NOMO-1 treated with dmso at 0.1 percent for 144 hours (cell line): ENCODE measurements around the gene RELT.
A peak's percentile ranks its signal among the peaks of the same experiment; 100 is the strongest.

ENCODE experiments used
- DNase-seq: peaks from one replicate; lab custom pipeline; 2025; ENCODE audit not compliant: unreplicated experiment; lab: John Stamatoyannopoulos, UW

The RELT gene

DNA sequence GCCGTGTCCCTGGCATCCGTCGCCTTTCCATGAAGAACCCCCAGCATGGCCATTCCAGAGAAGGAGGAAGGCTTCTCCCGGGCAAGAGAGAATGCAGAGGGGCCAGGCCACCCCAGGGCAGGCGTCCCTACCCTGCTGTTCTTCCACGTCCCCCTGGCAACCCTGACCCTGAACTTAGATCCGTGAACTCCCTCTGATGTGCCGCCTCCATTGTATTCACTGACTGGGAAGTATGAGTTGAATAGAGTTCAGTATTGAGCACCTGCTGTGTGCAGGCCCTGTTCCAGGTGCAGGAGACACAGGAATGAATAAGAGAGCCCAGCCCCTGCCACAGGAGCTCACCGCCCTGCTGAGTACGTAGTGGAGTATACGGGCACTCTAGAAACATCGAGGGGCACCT lies 29.1 kb upstream of the RELT start:
- DNase-seq = no peak

DNA sequence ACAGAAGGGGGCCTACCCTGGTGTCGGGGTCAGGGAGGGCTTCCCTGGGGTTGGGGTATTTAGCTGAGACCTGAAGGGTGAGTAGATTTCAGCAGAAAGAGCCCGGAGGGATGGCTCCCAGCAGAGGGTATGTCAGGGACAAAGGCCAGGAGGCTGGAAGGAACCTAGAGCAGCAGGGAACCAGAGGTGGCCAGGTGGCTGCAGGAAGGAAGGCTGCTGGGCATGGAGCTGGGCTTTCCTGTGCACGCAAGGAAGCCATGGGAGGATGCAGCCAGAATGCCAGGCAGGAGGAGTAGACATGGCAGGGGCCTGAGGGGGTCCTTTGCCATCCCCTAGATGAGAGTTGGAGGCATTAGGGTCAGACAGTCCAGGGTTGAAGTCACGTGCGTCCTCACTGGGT lies 27.4 kb upstream of the RELT start:
- no peak for DNase-seq

DNA sequence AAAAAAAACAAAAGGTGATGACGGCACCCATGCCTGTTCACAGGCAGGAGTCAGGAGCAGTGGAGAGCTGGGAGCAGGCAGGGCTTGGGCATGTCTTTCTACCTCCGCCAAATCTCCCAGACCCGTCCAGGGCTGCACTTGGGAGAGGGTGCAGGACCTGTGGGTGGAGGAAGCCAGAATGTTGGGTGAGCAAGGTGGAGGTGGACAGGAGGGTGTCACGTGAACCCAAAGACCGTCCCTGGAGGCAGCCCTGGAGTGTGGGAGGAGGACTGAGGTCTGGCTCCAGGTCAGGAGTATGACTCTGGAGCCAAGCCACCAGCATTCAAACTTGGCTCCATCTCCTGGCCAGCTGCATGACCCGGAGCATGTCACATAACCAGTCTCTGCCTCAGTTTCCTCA lies 26.6 kb upstream of the RELT start:
- no peak for DNase-seq

DNA sequence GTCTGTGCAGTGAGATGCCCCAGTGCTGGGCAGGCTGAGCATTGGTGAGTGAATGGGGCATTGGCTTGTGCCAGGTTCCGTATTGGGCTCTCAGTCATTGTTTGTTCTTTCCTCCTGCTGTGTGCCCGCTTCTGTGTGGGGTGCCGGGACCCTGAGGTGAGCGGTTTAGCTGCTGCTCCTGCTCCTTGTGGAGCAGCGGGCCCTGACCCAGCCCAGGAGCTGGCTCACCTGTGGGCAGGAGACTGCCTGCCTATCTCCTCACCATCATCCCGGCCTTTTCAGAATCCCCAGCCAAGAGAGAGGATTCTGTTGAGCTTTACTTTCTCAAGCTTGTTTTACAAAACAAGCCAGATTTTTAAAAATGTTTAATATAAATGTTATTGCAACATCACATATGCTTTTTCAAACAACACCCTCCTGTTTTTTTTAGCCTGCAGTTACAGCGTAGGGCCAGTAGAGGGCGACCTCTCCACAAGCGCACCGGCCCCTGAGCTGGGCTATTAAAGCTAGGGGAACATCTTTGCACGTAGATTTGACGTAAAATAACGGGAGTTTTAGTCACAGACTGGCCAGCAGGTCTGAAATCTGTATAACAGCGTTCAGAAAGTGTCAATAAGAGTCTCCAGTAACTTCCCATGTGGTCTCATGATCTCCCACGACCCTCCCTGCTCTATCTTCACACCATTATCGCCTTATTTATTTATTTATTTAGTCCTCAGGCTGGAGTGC lies 25.1 kb upstream of the RELT start:
- peak; percentile 61 for DNase-seq

DNA sequence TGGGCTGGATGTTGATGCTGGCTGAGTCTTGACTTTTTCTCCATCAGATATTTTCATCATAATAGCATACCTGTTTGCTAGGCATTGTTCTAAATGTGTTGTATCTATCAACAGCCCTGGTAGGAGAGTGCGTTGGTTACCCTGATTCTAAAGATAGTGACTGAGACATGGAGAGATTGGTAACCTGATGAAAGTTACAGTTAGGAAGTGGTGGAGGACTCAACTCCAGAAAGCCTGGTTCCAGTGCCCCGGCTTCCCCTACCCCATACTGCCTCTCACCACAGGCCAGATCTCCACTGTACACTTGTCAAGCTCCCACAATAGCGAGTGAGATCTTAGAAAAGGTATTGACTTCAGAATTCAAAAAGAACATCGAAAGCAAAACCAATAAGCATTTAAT lies 22.8 kb upstream of the RELT start:
- DNase-seq = no peak

DNA sequence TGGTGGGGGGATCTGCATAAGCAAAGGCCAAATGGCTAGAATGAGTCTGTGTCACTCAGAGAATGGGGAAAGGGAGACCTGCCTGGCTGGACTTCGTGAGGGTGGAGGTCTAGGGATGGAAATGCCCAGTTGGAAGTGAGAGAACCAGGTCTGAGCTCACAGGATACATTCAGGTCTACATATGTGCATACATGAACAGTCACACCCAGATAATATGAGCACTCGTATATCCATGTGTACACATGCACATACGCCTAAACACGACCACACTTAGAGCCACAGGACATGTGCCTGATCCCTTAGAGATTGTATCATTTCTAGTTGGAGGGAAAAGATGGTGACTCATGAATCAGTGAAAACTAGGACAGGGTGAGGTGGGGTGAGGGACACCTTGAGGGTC lies 21.1 kb upstream of the RELT start:
- DNase-seq = no peak

DNA sequence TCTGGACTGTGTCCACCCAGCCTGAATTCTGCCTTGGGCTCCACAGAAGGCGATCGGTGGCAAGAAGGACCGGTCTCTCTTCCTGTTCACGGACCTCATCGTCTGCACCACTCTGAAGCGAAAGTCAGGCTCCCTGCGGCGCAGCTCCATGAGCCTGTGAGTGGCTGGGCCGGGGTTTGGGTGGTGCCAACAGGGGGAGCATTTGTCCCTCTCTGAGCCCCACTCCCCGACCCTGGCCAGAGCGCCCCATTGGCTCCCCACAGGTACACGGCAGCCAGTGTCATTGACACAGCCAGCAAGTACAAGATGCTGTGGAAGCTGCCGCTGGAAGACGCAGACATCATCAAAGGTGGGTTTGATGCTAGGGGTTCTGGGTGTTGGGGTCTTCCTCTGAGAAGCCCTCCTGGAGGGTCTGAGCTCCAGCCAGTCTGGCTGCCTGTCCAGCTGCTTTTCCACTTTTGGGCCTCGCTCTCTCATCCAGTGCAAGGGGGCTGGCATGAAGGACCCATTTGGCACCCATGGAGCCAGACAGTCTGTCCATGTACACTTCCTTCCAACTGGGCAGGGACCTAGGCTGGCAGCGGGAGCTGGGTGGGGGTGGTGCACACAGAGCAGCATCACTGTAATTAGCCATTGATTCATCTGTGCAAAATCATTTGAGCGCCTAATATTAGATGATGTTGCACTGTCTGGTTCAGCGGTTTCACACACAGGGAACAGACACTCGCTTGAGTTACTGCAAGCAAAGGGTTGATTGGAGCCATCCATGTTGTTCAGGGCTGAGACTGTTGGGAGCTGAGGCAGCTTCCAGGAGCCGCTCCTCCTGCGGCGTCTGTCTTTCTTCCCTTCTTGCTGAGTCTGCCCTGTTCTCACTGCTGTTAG lies 19.0 kb upstream of the RELT start:
- DNase-seq = no peak

DNA sequence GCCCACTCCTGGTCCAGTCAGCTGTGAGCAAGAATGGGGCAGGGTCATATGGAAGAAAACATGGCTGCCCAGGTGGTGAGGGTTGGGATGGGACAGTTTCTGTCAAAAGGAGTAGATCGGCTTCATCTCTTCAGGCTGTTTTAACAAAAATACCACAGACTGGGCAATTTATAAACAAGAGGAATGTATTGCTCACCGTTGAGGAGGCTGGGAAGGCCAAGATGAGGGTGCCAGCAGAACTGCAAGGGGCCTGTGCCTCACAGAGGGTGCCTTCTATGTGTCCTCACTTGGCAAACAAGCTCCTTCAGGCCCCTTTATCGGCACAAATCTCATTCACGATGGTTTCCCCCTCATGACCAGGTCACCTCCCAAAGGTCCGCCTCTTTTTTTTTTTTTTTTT lies 18.1 kb upstream of the RELT start:
- no peak for DNase-seq

DNA sequence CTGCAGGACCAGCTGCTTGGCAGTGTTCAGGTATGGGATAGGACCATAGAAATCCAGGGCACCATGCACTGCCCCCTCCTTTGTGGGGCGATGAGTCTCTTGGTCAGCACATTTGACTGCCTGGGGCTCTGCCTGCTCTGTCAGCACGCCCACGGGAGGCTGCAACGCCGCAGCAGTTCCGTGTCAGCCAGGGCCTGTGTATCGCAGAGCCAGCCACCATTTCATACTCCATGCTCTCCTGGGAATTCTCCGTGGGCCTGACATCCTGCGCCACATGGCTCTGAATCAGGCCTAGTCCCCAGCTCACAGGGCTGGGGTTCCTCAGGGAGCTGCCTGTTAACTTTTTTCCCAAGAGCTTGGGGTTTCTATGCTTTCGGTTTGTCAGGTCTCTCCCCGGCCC lies 16.9 kb upstream of the RELT start:
- no peak for DNase-seq

DNA sequence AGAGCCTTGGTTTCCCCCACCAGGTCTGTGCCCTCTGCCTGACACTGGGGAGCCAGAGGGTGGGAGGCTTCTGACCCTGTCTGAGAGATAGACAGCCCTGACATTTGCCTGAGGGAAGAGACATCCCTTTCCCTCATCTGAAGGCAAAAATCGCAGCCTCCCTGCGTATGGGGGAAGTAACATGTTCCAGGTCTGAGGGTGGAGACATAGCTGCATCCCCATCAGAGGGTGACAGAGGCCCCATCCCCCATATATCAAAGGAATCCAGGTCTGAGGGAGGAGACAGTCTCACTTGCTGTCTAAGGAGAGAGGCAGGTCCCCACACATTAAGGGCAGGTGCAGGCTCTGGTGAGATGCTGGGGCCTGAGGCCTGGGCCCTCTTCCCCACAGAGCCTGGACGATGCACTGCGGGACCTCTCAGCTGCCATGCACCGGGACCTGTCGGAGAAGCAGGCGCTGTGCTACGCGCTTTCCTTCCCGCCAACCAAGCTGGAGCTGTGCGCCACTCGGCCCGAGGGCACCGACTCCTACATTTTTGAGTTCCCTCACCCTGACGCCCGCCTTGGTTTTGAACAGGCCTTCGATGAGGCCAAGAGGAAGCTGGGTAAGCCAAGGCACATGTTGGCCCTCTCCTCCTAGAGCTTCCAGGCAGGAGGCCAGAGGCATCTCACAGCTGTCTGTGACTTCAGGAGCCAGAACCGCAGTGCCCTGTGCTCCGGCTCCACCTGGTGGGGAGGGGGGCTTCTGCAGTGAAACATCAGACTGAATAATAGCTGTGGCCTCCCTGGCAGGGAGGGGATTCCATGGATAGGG lies 16.1 kb upstream of the RELT start:
- no peak for DNase-seq

DNA sequence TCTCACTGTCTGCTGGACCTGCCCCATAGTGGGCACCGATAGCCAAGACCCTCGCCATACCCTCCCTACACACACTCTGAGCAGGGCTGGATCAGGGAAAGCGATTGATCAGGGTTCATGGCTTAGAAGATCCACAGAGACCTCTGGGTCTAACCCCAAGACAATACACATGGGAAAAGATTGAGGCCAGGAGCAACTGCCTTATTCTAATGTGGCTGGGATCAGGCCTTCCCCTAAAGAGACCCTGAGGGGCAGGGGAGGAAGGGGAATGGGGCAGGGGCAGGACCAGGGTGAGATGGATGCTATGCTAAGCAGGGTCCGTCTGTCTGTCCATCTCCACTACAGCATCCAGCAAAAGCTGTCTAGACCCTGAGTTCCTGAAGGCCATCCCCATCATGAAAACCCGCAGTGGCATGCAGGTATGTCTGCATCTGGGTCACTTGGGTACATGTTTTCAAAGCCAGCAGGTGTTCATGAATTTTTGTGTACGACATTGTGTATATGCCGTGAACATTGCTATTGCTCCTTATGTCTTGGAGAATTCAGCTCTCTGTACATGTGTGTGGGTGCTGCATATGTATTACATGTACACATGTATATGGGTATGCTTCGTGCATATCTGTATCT lies 15.3 kb upstream of the RELT start:
- DNase-seq = no peak

DNA sequence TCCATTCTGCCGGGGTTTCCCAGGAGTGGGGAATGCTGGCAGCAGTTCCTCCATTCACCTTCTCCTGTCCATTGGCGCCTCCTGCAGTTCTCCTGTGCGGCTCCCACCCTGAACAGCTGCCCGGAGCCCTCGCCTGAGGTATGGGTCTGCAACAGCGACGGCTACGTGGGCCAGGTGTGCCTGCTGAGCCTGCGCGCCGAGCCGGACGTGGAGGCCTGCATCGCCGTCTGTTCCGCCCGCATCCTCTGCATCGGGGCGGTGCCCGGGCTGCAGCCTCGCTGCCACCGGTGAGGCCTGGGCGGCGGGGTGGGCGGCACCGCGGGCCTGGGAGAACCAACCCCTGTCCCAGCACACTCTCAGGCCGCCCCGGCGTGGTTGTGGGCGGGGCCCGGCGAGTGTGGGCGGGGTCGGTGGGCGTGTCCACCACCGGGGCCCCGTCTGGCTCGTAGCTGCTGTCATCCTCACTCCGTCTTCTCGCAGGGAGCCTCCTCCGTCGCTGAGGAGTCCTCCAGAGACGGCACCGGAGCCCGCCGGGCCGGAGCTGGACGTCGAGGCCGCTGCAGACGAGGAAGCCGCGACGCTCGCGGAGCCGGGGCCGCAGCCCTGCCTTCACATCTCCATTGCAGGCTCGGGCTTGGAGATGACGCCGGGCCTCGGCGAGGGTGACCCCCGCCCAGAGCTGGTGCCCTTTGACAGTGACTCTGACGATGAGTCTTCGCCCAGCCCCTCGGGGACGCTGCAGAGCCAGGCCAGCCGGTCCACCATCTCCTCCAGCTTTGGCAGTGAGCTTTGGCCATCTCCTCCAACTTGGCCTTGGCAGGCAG lies 14.0 kb upstream of the RELT start:
- no peak for DNase-seq

DNA sequence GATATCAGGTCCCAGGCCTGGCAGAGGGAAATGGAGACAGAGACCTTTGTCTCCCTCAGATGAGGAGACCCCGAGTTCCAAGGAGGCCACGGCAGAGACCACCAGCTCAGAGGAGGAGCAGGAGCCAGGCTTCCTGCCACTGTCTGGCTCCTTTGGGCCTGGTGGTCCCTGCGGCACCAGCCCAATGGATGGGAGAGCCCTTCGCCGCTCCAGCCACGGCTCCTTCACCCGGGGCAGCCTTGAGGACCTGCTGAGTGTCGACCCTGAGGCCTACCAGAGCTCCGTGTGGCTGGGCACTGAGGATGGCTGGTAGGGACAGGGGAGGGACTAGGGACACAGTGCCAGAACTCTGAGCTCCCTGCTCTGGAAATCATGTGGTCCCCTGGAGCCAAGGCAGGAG lies 13.1 kb upstream of the RELT start:
- no peak for DNase-seq

DNA sequence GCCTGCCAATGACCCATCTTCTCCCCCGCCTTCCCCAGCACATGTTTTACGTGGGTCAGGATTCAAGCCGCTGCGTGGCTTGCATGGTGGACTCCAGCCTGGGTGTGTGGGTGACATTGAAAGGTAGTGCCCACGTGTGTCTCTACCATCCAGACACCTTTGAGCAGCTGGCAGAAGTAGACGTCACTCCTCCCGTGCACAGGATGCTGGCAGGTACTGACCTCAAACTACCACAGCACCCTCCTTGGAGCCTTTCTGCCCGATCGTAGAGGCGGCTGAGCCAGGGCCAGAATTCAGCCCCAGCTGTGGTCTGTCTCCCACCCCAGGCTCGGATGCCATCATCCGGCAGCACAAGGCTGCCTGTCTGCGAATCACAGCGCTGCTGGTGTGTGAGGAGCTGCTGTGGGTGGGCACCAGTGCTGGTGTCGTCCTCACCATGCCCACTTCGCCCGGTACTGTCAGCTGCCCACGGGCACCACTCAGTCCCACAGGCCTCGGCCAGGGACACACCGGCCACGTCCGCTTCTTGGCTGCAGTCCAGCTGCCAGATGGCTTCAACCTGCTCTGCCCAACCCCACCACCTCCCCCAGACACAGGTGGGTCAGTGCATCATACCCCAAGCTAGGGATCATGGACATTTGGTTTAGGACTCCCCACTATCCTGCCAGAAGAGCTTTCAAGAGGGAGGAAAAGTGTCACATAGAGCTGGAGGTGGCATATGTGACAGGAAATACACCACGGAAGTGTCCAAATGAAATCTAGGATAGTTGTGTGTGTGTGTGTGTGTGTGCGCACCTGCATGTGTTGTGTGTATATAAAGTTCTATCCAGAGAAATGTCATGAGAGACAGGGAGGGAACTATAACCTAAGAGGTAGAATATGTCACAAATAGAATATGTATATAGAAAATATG lies 10.6 kb upstream of the RELT start:
- no peak for DNase-seq

DNA sequence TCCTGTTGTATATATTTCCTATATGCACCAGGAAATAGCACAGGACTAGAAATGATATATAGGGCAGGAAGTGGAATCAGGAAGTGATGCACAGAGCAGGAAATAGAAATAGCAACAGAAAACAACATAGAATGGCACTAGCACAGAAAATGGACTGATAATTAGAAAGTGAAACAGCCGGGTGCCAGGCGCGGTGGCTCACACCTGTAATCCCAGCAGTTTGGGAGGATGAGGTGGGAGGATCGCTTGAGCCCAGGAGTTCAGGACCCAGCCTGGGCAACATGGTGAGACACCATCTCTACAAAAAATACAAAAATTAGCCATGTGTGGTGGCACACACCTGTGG lies 10.0 kb upstream of the RELT start:
- DNase-seq = no peak

DNA sequence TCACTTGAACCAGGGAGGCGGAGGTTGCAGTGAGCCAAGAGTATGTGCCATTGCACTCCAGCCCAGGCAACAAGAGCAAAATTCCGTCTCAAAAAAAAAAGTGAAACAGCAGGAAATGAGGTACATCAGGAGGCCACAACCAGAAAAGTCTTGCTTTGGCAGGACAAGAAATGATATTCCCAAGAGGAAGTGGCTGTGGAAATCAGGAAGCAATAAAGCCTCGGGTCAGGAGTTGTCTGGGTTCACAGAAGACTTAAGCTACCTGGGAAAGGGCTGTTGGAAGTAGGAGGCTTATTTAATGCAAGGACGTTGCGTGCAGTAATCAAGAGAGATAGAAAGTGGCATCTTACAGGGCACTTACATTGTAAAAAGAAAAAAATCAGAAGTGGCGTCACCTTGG lies 9.2 kb upstream of the RELT start:
- DNase-seq = no peak

DNA sequence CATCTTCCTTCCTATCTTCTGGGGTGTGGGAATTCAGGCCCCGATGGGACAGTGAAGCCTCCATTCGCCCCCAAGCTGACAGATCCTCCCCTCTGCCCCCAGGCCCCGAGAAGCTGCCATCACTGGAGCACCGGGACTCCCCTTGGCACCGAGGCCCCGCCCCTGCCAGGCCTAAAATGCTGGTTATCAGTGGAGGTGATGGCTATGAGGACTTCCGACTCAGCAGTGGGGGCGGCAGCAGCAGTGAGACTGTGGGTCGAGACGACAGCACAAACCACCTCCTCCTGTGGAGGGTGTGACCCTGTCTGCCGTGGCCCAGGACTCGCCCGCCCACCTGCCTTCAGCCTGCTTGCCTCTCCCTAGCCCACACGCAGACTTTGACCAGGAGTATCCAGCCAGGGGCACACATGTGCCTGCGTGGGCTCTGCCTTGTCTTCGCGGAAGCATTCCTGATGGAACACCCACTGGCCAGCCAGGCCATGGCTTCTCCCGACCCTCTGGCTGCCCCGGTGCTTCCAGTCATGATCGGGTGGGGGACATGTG lies 8.6 kb upstream of the RELT start:
- DNase-seq = no peak

DNA sequence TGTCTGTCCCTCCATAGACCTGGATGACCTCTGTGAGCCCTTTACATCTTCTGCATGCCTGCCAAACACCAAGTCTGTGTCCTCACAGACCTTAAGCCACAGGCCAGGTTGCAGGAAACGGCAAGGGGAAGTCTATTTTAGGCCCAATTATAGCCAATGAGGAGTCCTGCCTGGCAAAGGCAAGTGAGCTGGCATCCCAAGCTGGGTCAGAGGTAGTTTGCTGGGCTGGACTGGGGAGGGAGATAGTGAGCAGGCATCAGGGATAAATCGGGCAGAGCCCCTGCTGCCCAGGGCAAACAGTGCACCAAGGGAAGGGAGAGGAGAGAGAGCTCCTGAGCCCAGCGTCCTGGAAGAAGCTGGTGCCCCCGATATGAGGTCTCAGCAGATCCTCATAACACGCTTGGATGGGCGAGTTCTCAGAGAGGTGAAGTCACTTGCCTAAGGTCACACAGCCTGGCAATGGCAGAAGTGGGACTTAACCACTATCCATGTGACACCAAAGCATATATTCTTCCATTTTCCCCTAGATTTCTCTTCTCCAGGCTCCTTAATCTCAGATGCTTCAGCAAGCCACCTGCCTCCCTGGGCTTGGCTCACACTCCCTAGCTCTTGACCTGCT lies 3.7 kb upstream of the RELT start:
- peak; percentile 47 for DNase-seq

DNA sequence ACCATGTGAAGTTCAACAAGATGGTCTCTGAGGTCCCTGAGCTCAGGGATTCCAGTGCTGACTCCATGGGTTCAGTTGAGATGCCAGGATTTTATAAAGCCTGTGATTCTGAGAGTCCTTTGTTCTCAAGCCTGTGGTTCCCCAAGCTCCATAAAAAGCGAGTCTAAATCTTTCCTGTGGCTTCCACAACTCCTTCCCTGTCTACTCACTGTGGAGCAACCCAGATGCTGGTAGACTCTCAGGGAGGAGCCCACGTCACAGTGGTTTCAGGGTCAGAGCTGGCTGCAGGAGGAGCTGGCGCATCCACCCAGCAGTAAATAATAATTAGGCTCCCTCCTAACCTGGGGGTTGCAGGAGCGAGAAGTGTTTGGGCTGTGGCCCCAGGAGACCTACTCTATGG lies 2.0 kb upstream of the RELT start:
- no peak for DNase-seq
